Heart left ventricle (tissue), 16 donors: ENCODE data around the gene RNF114. TPM values are rescaled to one million over a fixed set of nuclear protein-coding genes. Genes with fewer than 3 reads are reported as not detected.

Experiments used
- ATAC-seq, 4 donors: fragments of 200-7000 bp; cut with Tn5 transposase; one replicate each; pipeline ENCODE4 v1.9.1; 2020 to 2022; ENCODE audit warnings: moderate library complexity in 4 of 4, mild to moderate bottlenecking in 3 of 4, moderate number of reproducible peaks in 1 of 4
- DNase-seq, 5 donors: peaks; one replicate each; pipeline ENCODE4 v3.0.0-alpha.2; 2020
- H3K27ac ChIP-seq, 12 donors: fragments of 200-600 bp; sonication (generic) in 4 of 12; one replicate each; pipeline versions ENCODE4 v1.5.0 to v1.8.0; 2016 to 2022; ENCODE audit warnings: mild to moderate bottlenecking in 2 of 12
- H3K27me3 ChIP-seq, 9 donors: fragments of 200-600 bp; sonication (generic) in 2 of 9; one replicate each; pipeline versions ENCODE4 v1.5.1 to v1.8.0; 2016 to 2022; ENCODE audit warnings: mild to moderate bottlenecking in 3 of 9
- H3K36me3 ChIP-seq, 9 donors: fragments of 200-600 bp; sonication (generic) in 2 of 9; one replicate each; pipeline versions ENCODE4 v1.5.0 to v1.8.0; 2018 to 2022; ENCODE audit warnings: mild to moderate bottlenecking in 2 of 9
- H3K4me1 ChIP-seq, 12 donors: fragments of 200-600 bp; sonication (generic) in 4 of 12; one replicate each; pipeline versions ENCODE4 v1.5.0 to v1.8.0; 2016 to 2022; ENCODE audit warnings: mild to moderate bottlenecking in 3 of 12
- H3K4me3 ChIP-seq, 12 donors: fragments of 200-600 bp; sonication (generic) in 4 of 12; one replicate each; pipeline versions ENCODE4 v1.5.0 to v1.8.0; 2017 to 2022; ENCODE audit warnings: mild to moderate bottlenecking in 9 of 12, moderate library complexity in 4 of 12
- H3K9me3 ChIP-seq, 12 donors: fragments of 200-600 bp; sonication (generic) in 4 of 12; one replicate each; pipeline versions ENCODE4 v1.5.0 to v1.8.0; 2016 to 2022; ENCODE audit warnings: mild to moderate bottlenecking in 1 of 12
- POLR2A ChIP-seq, 2 donors: fragments of 450-650 bp; IDR thresholded peaks; one replicate each; pipeline ENCODE4 v1.6.1; 2017; ENCODE audit warnings: antibody characterized with exemption in 2 of 2, mild to moderate bottlenecking in 2 of 2, moderate library complexity in 2 of 2
- WGBS, 4 donors: extraction: QIAGEN DNeasy Blood & Tissue Kit in 2 of 4; methylation state at CpG; one replicate each; pipeline versions ENCODE4 v1.1.5 to v1.1.7; 2013 to 2018; 5-methylcytosine and 5-hydroxymethylcytosine counted together
- intact Hi-C, 10 donors: fragments of 100-400 bp; cut with DNase I; formaldehyde crosslinking; loops; one replicate each; pipeline versions ENCODE4 v1.11.1 to v1.14.2; 2022
- polyA plus RNA-seq, 2 donors: library from polyadenylated mRNA; stranded (reverse); fragments of 200-250 nt; gene quantifications; one replicate each; pipeline ENCODE4 v1.2.3, GENCODE V29; 2013
- total RNA-seq, 9 donors: library from RNA; depleted of rRNA in 2 of 9; stranded (reverse); fragments of >200 nt in 2 of 9; fragmentation: NEBNext Ultra II Directional in 3 of 9; extraction: Animal tissue kit (Norgen Biotek cat#: 25700) in 3 of 9; gene quantifications; one replicate each; pipeline versions ENCODE4 v1.1.0 to v1.2.4, GENCODE V29; 2016 to 2023
- TF ChIP-seq, protein P1 (sequence below), 12 donors: fragments of 200-600 bp; sonication (generic) in 4 of 12; IDR thresholded peaks; one replicate each; pipeline versions ENCODE4 v1.5.0 to v1.8.0; 2018 to 2022; ENCODE audit warnings: antibody characterized with exemption in 12 of 12, mild to moderate bottlenecking in 5 of 12
- donor health status: ischemic (EF 13 %, LVEDD 7.1; RV severe dilation, severe dysfunction).
- donor health status: healthy with polysubstance abuse.
- donor health status: DM: no; HTN: yes; CAD: no.
- donor health status: DM: no; HTN: no; CAD: no.
- donor health status: ischemic (EF 25% LVEDD 6.9; RV normal size, moderate dysfunction).
- donor health status: ischemic (EF 25% LVEDD 5.7; RV mildly dilated, moderate dysfunction).
- donor health status: healthy.
- donor health status: DM: yes; HTN: yes; CAD: no.
- donor health status: ischemic (EF 35%, LVEDD 5.7; RV mildly dilated, moderate dysfunction).
- donor health status: nonischemic (EF 11% LVEDD 7.7; RV severe dilation, severe dysfunction).
- donor health status: DM: yes; HTN: yes; CAD: no.
- donor health status: PGD.
- donor health status: ischemic (EF 29% LVEDD 5.4; RV normal size, mild dysfunction).
- donor health status: nonischemic (EF 23%, LVEDD 6.1; RV moderate dilation, normal function).

Gene RNF114
- total and polyA plus RNA-seq, 11 donors = 36.5 to 128 (median 50.0) TPM

DNA sequence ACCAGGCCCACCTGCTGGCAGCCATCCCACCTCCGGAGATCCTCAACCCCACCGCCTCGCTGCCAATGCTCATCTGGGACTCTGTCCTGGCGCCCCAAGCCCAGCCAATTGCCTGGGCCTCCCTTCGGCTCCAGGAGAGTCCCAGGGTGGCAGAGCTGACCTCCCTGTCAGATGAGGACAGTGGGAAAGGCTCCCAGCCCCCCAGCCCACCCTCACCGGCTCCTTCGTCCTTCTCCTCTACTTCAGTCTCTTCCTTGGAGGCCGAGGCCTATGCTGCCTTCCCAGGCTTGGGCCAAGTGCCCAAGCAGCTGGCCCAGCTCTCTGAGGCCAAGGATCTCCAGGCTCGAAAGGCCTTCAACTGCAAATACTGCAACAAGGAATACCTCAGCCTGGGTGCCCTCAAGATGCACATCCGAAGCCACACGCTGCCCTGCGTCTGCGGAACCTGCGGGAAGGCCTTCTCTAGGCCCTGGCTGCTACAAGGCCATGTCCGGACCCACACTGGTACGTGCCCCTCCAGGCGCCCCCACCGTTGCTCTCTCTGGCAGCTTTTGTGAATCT is 47.7 kb downstream of the RNF114 start:
- Histone ChIP-seq H3K9me3 (no peaks in the 10 kb centered on the region), H3K36me3 (peaks cover 0 to 14% (median 0%) of the 10 kb centered on the region in 9 donors), H3K27ac (peak overlapping the region; percentile 3 to 86 (median 78)), H3K4me1 (peaks cover 0 to 74% (median 47%) of the 10 kb centered on the region in 12 donors), H3K4me3 (peak overlapping the region; percentile 23 to 78 (median 60)), H3K27me3 (no peaks in the 10 kb centered on the region)
- 61 to 66% (median 63%) methylated on average over 14 to 18 of the region's 18 CpGs for WGBS, 4 donors
- no peak for TF ChIP-seq POLR2A (IDR thresholded peaks at IDR 0.05)
- TF ChIP-seq, protein P1, sequence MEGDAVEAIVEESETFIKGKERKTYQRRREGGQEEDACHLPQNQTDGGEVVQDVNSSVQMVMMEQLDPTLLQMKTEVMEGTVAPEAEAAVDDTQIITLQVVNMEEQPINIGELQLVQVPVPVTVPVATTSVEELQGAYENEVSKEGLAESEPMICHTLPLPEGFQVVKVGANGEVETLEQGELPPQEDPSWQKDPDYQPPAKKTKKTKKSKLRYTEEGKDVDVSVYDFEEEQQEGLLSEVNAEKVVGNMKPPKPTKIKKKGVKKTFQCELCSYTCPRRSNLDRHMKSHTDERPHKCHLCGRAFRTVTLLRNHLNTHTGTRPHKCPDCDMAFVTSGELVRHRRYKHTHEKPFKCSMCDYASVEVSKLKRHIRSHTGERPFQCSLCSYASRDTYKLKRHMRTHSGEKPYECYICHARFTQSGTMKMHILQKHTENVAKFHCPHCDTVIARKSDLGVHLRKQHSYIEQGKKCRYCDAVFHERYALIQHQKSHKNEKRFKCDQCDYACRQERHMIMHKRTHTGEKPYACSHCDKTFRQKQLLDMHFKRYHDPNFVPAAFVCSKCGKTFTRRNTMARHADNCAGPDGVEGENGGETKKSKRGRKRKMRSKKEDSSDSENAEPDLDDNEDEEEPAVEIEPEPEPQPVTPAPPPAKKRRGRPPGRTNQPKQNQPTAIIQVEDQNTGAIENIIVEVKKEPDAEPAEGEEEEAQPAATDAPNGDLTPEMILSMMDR (IDR thresholded peaks at IDR 0.05) = no peak
- ATAC-seq = no peak
- intact Hi-C loops = loop anchor here in 7 of 10 donors (1.0 to 10.0 kb wide), 7 partner anchors 63 to 481 kb away; no protein-coding TSS in a partner anchor
- DNase-seq = peak in 2 of 5 donors; percentile 39 to 43

- intact Hi-C loops = loop anchor here in 7 of 10 donors (5.0 to 10.0 kb wide), 4 partner anchors 183 to 480 kb away; no protein-coding TSS in a partner anchor
- peaks cover 0 to 81% (median 45%) of the 10 kb centered on the region in 12 donors for H3K4me1 ChIP-seq
- H3K9me3 ChIP-seq = no peaks in the 10 kb centered on the region
- TF ChIP-seq POLR2A (IDR thresholded peaks at IDR 0.05) = no peak
- TF ChIP-seq, protein P1 (IDR thresholded peaks at IDR 0.05) = no peak
- H3K4me3 ChIP-seq = peak overlapping the region in 11 of 12 donors; percentile 36 to 78 (median 61)
- no peaks in the 10 kb centered on the region for H3K27me3 ChIP-seq
- no peak for DNase-seq
- peaks cover 0 to 14% (median 0%) of the 10 kb centered on the region in 9 donors for H3K36me3 ChIP-seq
- H3K27ac ChIP-seq = peak overlapping the region in 11 of 12 donors; percentile 9 to 86 (median 76)
- WGBS, 4 donors = 55 to 70% (median 66%) methylated on average over 13 of the region's 13 CpGs
- ATAC-seq = no peak
Measured at GRCh38 chr20:49984426-49985153, 48.4 kb downstream of the RNF114 start.

- Histone ChIP-seq H3K4me1 (peaks cover 3 to 86% (median 47%) of the 10 kb centered on the region in 12 donors), H3K9me3 (no peaks in the 10 kb centered on the region), H3K27ac (peak overlapping the region in 5 of 12 donors; percentile 6 to 86 (median 81)), H3K36me3 (peaks cover 0 to 14% (median 0%) of the 10 kb centered on the region in 9 donors), H3K27me3 (no peaks in the 10 kb centered on the region), H3K4me3 (peak overlapping the region in 11 of 12 donors; percentile 11 to 78 (median 61))
- 58 to 62% (median 60%) methylated on average over 6 of the region's 6 CpGs for WGBS, 4 donors
- TF ChIP-seq, protein P1 (IDR thresholded peaks at IDR 0.05) = no peak
- TF ChIP-seq POLR2A (IDR thresholded peaks at IDR 0.05) = no peak
- no peak for DNase-seq
- ATAC-seq = no peak
- intact Hi-C loops = loop anchor here in 1 of 10 donors (10.0 kb wide), 1 partner anchor 480 kb away; no protein-coding TSS in a partner anchor
Measured at GRCh38 chr20:49985157-49985556, 49.0 kb downstream of the RNF114 start.

- WGBS, 4 donors = 70 to 74% (median 72%) methylated on average over 13 of the region's 13 CpGs
- intact Hi-C loops = loop anchor here in 1 of 10 donors (10.0 kb wide), 1 partner anchor 479 kb away; no protein-coding TSS in a partner anchor
- peaks cover 4 to 91% (median 50%) of the 10 kb centered on the region in 12 donors for H3K4me1 ChIP-seq
- peaks cover 0 to 14% (median 0%) of the 10 kb centered on the region in 9 donors for H3K36me3 ChIP-seq
- H3K27ac ChIP-seq = peak overlapping the region in 4 of 12 donors; percentile 6 to 80 (median 24)
- peak overlapping the region in 11 of 12 donors; percentile 5 to 78 (median 61) for H3K4me3 ChIP-seq
- no peaks in the 10 kb centered on the region for H3K27me3 ChIP-seq
- no peaks in the 10 kb centered on the region for H3K9me3 ChIP-seq
- no peak for ATAC-seq
- DNase-seq = no peak
- TF ChIP-seq, protein P1 (IDR thresholded peaks at IDR 0.05) = no peak
- no peak for TF ChIP-seq POLR2A (IDR thresholded peaks at IDR 0.05)
Measured at GRCh38 chr20:49985617-49986016, 49.4 kb downstream of the RNF114 start.
